CD4-positive, alpha-beta T cell treated with Interleukin-17A for 4 hours (primary cell): ENCODE data around the gene TNS3.

ENCODE experiments used
- DNase-seq: peaks from one replicate; pipeline ENCODE4 v3.0.0-alpha.2; 2020; ENCODE audit warnings: mixed read lengths

The TNS3 gene

GRCh38 chr7:47518827-47519226, 63.1 kb downstream of the TNS3 start:
- DNase-seq: no peak

- DNase-seq: no peak
Measured at GRCh38 chr7:47517821-47518480, 64.0 kb downstream of the TNS3 start.

GRCh38 chr7:47516985-47517600, 64.8 kb downstream of the TNS3 start:
- no peak for DNase-seq

DNA sequence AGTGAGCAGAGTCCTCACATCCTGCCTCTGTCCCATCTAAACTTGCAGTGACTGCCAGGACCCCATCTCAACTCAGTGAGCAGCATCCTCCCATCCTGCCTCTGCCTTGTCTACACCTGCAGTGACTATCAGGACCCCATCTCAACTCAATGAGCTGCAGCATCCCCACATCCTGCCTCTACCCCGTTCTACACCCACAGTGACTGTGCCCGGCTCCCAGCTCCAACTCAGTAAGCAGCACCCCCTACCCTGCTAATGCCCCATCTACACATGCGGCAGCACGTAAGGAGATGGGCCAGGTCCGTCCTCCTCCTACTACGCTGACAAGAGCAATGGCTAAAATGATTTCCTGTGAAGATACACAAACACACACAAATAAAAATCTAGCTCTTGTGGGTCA, 65.5 kb downstream of the TNS3 start:
- DNase-seq: no peak

- no peak for DNase-seq
Measured at GRCh38 chr7:47515305-47515834, 66.5 kb downstream of the TNS3 start.

DNA sequence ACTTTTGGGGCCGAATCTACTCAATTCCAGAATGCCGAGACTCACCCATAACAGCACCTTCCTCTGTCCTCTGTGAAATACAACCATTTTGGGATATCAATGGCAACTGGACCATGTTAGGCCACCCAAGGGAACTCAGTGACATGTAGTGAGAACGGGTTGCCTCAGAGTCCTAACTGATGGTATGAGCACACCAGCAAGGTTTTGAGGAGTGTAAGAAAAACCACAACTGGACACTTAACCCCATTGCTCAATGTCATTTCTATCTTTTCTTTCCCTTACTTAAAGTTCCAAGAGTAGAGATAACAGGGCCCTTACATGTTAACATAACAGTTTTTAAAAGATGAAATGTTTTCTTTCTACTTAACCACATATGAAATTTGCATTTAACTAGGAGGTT, 67.1 kb downstream of the TNS3 start:
- DNase-seq: no peak

DNA sequence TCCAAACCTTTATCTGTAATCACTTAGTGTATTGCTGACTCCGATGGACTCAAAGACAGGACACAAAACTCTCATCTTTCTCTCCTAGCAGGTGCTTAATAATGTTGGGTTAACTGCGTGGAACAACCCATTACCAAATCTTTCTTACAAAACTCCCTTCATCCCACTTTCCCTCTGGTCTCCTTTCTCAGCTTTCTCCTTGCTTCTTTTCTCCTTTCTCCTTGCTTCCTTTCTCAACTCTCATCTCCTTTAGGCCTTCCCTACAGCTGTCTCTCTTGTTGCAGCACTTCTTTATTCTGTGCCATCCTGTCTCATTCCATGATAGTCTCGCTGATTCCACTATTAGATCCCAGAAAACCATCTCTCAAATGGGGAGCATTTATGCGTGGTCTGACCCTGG, 67.5 kb downstream of the TNS3 start:
- no peak for DNase-seq

DNA sequence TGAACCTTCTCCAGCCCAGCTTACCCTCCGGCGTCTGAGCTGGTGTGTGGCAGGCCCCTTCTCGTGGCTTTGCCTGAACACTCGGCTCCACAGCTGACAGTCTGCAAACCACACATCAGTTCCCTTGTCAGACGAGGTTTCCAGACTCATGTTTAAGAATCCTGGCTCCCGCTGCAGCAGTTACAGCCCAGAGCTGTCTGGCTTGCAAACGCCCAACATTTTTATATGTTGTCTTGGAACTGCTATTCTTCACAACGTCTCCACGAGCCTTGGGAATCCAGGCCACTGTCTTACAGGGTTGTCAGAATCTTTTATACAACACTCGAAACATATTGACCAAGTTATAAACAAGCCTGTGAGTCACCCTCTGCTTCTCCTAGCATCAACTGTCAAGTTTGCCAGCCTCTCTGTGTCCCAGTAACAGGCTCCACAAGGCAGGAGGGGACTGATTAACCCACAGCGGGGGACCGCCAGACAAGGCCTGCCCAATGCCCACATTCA, 68.1 kb downstream of the TNS3 start:
- DNase-seq: no peak

DNA sequence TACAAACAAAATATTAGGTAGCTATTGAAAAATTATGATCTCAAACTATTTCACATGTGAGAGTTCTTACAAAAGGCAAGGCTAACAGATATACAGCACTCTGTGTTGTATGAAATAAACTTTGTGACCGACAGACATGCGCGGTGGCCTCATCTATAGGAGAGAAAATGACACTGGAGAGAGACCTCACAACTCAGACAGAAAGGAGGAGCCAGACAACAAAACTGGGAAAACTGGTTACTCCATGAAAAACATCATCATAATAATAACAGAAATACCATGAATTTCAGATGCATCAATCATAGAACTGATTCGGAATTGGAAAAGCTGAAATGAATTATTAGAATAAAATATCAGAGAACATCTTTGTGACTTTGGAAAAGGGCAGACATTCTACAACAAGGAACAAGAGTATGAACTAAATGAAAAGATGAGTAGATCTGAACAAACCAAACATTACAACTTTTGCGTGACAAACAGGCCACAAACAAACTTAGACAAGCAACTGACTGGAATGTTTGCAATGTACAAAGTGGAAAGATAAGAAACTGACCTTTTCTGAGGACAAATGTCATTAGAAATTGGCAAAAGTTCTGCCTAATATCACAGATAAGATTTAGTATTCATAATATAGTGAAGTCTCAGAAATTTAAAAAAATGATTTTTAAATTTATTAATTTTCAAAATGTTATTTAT, 69.3 kb downstream of the TNS3 start:
- no peak for DNase-seq

GRCh38 chr7:47511699-47512370, 70.1 kb downstream of the TNS3 start:
- no peak for DNase-seq

DNA sequence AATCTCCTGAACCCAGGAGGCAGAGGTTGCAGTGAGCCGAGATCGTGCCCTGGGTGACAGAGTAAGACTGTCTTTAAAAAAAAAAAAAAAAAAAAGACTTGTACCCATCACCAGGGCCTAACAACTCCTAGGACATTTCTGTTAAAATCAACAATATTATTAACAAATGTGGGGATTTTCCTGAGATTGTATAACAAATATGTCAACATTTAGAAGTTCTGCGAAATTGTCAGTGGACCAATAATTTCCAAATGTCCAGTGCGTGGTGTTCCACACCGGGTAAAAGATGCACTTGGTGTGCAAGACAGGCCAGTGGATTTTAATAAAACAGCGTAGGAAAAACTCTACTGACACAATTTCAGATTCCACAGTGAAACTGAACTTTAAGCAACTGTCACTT, 71.1 kb downstream of the TNS3 start:
- DNase-seq: no peak

- DNase-seq: no peak
Measured at GRCh38 chr7:47510192-47510591, 71.7 kb downstream of the TNS3 start.

DNA sequence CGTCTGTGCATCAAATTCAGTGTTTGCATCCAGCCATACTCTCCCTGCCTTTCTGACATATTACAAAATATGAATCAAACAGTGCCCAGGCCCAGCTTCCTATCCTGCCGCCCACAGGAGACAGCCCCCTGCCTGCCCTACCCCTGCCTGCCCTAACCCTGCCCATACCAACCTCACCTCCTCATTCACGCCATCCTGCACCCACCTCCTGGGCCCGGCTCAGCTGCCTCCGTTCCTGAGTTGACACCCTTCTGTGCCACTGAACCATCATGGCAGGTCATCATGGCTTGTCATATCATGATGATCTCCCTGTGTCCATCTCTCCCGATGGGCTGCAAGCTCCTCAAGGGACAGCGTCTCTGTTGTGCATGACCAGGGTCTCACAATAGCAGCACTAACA, 72.3 kb downstream of the TNS3 start:
- DNase-seq: no peak

DNA sequence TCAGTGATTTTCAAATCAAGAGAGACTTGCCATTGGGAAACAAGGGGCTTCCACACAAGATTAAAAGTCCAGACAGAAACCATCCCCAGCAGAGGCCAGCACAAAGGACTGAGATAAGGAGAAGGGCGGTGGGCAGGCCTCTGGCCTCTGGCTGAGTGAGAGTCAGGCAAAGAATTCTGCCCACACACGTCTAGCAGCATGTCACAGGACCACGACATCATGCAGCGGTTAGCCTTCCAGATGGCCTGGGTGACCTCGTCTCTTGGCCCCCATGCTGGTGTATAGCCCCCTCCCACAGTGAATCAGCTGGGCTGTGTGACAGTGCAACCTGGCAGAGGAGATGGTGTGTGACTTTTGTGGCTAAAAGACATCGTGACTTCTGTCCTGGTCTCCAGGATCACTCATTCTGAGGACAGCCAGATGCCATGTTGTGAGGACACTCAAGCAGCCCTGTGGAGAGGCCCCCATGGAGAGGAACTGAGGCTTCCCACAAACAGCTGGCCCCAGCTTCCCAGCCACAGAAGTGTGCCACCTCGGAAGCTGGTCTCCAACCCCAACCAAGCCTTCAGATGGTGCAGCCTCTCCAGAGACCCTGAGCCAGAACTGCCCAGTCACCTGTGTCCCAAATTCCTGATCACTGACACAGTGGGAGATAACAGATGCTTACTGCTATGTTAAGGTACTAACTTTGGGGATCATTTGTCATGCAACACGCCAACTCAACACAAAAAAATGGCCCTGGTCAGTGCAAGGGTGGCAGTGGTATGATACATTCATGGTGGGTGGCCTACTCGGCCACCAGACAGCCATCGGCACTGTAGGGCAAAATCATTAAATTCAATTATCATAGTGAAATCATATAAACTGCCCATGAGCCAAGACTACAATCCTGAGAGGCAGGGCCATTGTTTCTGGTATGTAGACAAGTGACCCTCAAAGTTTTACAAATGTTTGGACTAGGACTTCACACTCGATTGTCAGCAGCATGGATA, 73.2 kb downstream of the TNS3 start:
- DNase-seq: no peak

GRCh38 chr7:47507522-47507921, 74.4 kb downstream of the TNS3 start:
- DNase-seq: no peak

DNA sequence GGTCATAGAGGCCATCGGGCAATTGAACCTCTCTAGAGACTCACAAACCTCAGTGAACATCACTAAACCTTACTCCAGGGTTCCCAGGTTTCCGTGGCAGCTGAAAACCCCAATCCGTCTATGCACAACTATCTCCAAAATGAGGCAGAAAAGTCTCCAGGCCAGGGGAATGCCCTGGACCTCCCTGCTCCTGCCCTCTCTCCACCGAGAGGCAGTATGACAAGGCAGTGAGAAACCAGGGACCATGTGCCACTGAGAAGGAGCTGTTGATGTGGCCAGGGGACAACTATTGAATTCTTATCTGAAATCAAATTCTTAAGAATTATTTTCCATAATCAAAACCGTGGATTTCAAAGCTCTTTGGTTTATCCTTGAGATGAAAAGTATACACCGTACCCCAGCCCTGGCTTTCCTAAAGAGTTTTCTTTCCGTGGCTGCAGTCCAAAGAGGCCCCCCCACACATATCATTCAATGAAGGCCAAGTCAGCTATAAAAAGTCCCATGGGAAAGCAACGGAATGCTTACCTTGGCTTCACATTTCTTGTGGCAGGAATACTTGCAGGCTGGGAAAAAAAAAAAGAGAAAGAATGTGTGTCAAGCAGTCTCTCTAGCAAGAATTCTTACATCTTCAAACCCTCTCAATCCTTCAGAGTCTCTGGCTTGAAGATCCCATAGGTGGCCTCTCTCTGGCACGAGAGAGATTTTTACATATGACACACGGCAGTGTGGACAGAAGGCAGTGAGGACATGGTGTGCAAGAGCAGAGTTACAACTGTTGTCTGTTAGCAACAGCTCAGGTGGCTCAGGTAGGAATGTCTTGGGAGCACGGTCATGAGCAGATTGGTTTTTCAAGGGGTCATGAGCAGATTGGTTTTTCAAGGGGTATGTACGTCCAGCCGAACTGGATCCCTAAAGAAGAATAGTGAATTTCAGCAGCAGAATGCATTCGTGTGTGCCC, 75.2 kb downstream of the TNS3 start:
- DNase-seq: no peak

GRCh38 chr7:47505312-47506007, 76.5 kb downstream of the TNS3 start:
- no peak for DNase-seq

- DNase-seq: no peak
Measured at GRCh38 chr7:47504551-47505311, 77.2 kb downstream of the TNS3 start.

GRCh38 chr7:47503281-47503680, 78.6 kb downstream of the TNS3 start:
- DNase-seq: no peak
